Measurements from ENCODE around the gene GOLGA6L4.
"Not testable (repeated sequence)": the region's sequence is repeated elsewhere in the genome, so short reads cannot be mapped to it uniquely, and the experiment has no call there.

The GOLGA6L4 gene, protein sequence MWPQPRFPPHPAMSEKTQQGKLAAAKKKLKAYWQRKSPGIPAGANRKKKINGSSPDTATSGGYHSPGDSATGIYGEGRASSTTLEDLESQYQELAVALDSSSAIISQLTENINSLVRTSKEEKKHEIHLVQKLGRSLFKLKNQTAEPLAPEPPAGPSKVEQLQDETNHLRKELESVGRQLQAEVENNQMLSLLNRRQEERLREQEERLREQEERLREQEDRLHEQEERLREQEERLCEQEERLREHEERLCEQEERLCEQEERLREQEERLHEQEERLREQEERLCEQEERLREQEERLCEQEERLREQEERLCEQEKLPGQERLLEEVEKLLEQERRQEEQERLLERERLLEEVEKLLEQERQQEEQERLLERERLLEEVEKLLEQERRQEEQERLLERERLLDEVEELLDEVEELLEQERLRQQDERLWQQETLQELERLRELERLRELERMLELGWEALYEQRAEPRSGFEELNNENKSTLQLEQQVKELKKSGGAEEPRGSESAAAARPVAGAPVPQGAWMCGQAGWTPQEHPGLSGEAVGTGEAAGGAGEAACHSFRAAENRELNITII

DNA sequence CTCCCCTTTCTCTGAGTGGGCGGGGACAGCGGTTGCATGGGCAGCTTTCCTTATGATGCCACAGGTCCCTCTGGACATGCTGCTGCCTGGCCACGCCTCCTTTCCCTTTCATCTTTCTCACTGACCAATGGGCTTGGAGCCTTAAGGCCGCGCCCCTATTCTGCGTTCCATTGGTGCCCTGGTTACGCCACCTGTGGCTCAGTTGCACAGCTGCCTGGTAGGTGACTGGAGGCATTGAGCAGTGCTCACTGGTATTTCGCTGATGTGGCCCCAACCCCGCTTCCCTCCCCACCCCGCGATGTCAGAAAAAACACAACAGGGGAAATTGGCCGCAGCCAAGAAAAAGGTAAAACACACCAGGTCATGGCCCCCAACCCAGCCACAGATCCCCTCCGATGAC is at the start of gene GOLGA6L4:
TSS of gene GOLGA6L4 (plus strand) at position 201 of the 400 bp plus-strand sequence. CDS start at position 263, 62 bp downstream.
- DNase-seq: not testable (repeated sequence)

DNA sequence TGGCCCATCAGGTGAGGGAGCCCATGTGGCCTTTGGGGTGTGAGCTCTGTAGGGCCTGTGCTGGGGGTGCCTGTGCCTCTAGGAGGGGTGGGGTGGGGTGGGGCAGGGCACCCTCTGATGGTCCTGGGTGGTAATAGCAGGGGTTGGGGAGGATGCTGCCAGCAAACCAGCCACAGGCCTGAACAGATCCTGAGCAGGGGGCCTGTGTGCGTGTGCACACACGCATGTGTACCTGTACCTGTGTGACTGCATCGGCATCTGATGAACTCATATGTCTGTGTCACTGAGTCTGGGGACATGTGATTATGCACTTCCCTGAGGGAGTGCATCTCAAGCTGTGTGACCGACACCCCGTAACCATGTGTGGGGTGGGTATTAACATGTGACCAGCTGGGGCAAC is 42.6 kb upstream of the GOLGA6L4 start:
- DNase-seq: not testable (repeated sequence)

DNA sequence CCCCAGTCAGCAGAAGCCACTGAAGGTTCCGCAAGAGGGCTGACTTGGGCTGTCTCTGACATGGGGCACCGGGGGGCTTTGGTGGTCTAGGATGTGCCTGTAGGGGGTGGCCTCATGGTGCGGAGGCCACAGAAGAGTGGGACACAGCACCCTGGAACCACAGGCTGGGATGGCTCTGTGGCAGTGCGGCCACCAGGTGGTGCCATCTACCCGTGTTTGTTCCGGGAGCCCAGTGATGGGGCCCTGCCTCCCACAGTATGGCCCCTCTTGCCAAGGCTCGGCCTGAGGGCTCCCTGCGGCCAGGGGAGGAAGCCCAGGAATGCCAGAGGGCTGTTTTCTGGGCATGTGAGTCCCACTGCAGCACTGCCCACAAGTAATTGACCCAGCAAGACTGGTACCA is 40.0 kb upstream of the GOLGA6L4 start:
- not testable (repeated sequence) for DNase-seq

DNA sequence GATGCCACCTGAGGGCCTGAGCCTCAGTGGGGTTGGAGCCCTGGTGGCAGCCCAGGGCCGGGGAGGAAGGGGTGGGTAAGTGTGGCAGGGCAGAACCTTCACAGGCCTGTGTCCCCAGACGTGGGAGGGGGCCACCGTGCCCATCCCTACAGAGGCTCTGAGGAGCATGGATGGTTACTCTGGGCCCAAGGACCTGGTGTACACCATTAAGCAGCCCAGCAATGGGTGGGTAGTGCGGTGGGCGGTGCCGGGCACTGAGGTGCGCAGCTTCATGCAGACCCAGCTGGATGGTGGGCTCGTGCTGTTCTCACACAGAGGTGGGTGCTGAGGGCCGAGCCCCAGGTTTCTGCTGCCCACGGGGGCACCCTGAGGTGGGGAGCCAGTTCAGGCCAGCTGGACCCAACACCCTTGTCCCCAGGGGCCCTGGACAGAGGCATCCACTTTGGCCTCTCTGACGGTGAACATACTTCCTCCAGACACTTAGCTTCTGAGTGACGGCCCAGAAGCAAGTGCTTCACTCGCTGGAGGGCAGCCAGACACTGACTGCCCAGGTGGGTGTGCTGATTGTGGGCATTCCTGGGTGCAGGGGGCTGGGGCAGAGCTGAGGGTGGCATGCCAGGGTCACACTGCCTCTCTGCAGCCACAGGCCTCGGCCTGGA is 38.9 kb upstream of the GOLGA6L4 start:
- not testable (repeated sequence) for DNase-seq

DNA sequence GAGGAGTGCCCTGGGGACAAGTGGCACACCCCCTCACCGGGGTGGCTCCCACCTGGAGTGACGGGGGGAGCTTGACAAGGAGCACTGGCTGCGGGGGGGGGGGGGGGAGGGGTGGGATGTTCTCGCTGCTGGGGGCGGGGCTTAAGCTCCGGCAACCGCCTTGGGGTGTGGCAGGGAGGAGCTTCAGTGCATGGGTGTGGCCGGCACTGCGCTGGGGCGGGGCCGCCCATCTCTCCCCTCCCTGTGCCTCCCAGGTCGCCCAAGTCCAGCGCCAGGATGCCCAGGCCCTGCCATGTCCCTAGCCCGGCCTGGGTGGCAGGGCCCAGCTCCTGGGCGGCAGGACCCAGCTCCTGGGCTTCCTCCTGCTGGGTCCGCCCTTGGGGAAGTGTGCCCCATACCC is 35.7 kb upstream of the GOLGA6L4 start:
- not testable (repeated sequence) for DNase-seq

GRCh38 chr15:84246441-84246840 is 10.9 kb downstream of the GOLGA6L4 start:
- not testable (repeated sequence) for DNase-seq

All from amygdala (tissue), 56 donors.